Measurements from ENCODE around the gene STRBP. TPM values are rescaled to one million over a fixed set of nuclear protein-coding genes. Genes with fewer than 3 reads are reported as not detected.

The STRBP gene
- total RNA-seq, 1 donor, result 11.6 TPM

GRCh38 chr9:123105490-123105889 lies 162.9 kb downstream of the STRBP start:
- no peak for DNase-seq (ENCODE audit: low read depth in 2 of 3, low spot score in 2 of 3)

GRCh38 chr9:123104807-123105206 lies 163.6 kb downstream of the STRBP start:
- no peak for DNase-seq (ENCODE audit: low read depth in 2 of 3, low spot score in 2 of 3)

- DNase-seq (ENCODE audit: low read depth in 2 of 3, low spot score in 2 of 3), result no peak
Measured at GRCh38 chr9:123102375-123103113, 165.8 kb downstream of the STRBP start.

GRCh38 chr9:123099548-123099947 lies 168.8 kb downstream of the STRBP start:
- no peak for DNase-seq (ENCODE audit: low read depth in 2 of 3, low spot score in 2 of 3)

- no peak for DNase-seq (ENCODE audit: low read depth in 2 of 3, low spot score in 2 of 3)
Measured at GRCh38 chr9:123099042-123099441, 169.3 kb downstream of the STRBP start.

GRCh38 chr9:123098096-123098459 lies 170.3 kb downstream of the STRBP start:
- no peak for DNase-seq (ENCODE audit: low read depth in 2 of 3, low spot score in 2 of 3)

GRCh38 chr9:123097430-123098095 lies 170.8 kb downstream of the STRBP start:
- no peak for DNase-seq (ENCODE audit: low read depth in 2 of 3, low spot score in 2 of 3)

- DNase-seq (ENCODE audit: low read depth in 2 of 3, low spot score in 2 of 3), result no peak
Measured at GRCh38 chr9:123096987-123097386, 171.4 kb downstream of the STRBP start.

- no peak for DNase-seq (ENCODE audit: low read depth in 2 of 3, low spot score in 2 of 3)
Measured at GRCh38 chr9:123093141-123093540, 175.2 kb downstream of the STRBP start.

- no peak for DNase-seq (ENCODE audit: low read depth in 2 of 3, low spot score in 2 of 3)
Measured at GRCh38 chr9:123091459-123091858, 176.9 kb downstream of the STRBP start.

GRCh38 chr9:123090956-123091355 lies 177.4 kb downstream of the STRBP start:
- no peak for DNase-seq (ENCODE audit: low read depth in 2 of 3, low spot score in 2 of 3)

GRCh38 chr9:123090198-123090896 lies 178.0 kb downstream of the STRBP start:
- no peak for DNase-seq (ENCODE audit: low read depth in 2 of 3, low spot score in 2 of 3)

- no peak for DNase-seq (ENCODE audit: low read depth in 2 of 3, low spot score in 2 of 3)
Measured at GRCh38 chr9:123089790-123090189, 178.6 kb downstream of the STRBP start.

GRCh38 chr9:123089040-123089439 lies 179.3 kb downstream of the STRBP start:
- DNase-seq (ENCODE audit: low read depth in 2 of 3, low spot score in 2 of 3), result no peak

- no peak for DNase-seq (ENCODE audit: low read depth in 2 of 3, low spot score in 2 of 3)
Measured at GRCh38 chr9:123087359-123087888, 181.0 kb downstream of the STRBP start.

- DNase-seq (ENCODE audit: low read depth in 2 of 3, low spot score in 2 of 3), result no peak
Measured at GRCh38 chr9:123085916-123086315, 182.5 kb downstream of the STRBP start.

GRCh38 chr9:123084256-123084655 lies 184.1 kb downstream of the STRBP start:
- DNase-seq (ENCODE audit: low read depth in 2 of 3, low spot score in 2 of 3), result no peak

- DNase-seq (ENCODE audit: low read depth in 2 of 3, low spot score in 2 of 3), result no peak
Measured at GRCh38 chr9:123083680-123084079, 184.7 kb downstream of the STRBP start.

- DNase-seq (ENCODE audit: low read depth in 2 of 3, low spot score in 2 of 3), result peak in 2 of 3 donors; percentile 37 to 73
Measured at GRCh38 chr9:123081824-123082223, 186.6 kb downstream of the STRBP start.

- peak in 2 of 3 donors; percentile 59 to 75 for DNase-seq (ENCODE audit: low read depth in 2 of 3, low spot score in 2 of 3)
Measured at GRCh38 chr9:123080444-123080843, 187.9 kb downstream of the STRBP start.

- DNase-seq (ENCODE audit: low read depth in 2 of 3, low spot score in 2 of 3), result no peak
Measured at GRCh38 chr9:123074628-123075027, 193.8 kb downstream of the STRBP start.
